Epithelial cell of esophagus (primary cell): ENCODE data around the gene ZNF276.
"Not testable (repeated sequence)": the region's sequence is repeated elsewhere in the genome, so short reads cannot be mapped to it uniquely, and the experiment has no call there.

Experiments
- DNase-seq: peaks from one replicate; pipeline ENCODE4 v3.0.0; 2010; ENCODE audit warnings: low read depth
- H3K4me3 ChIP-seq: 2 replicates; pipeline ENCODE4 v1.5.1; 2011; ENCODE audit warnings: mild to moderate bottlenecking, low read length, control low read depth
- CTCF ChIP-seq: IDR thresholded peaks from 2 replicates; pipeline ENCODE4 v1.5.1; 2011; ENCODE audit warnings: low read depth, mild to moderate bottlenecking, low read length, control low read depth, inconsistent platforms; ENCODE audit not compliant: insufficient read depth; ENCODE audit errors: missing control alignments

Gene ZNF276

GRCh38 chr16:89687092-89687940 is 34.0 kb upstream of the ZNF276 start:
- TF ChIP-seq CTCF, result no peak
- peak overlapping the region; percentile 79 for H3K4me3 ChIP-seq
- DNase-seq, result peak; percentile 47

DNA sequence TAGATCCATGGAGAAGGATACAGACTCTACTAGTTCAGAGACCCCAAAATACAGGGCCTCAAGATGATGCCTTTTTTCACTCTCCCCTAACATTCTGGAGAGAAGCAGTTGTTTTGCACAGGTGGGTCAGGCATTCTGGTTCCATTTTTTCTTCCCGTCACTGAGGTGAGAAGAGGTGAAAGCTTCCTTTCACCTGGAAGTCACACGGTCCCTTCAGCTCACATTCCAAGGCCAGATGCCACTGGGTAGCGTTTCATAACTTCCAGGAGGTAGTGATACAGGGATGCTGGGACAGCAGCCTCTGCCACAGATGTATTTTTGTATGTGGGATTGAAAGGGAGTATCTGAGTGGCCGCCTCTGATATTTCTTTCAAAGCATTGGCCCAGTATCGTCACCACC is 32.9 kb upstream of the ZNF276 start:
- no peak for DNase-seq
- H3K4me3 ChIP-seq, result no peak overlapping the region
- no peak for TF ChIP-seq CTCF

DNA sequence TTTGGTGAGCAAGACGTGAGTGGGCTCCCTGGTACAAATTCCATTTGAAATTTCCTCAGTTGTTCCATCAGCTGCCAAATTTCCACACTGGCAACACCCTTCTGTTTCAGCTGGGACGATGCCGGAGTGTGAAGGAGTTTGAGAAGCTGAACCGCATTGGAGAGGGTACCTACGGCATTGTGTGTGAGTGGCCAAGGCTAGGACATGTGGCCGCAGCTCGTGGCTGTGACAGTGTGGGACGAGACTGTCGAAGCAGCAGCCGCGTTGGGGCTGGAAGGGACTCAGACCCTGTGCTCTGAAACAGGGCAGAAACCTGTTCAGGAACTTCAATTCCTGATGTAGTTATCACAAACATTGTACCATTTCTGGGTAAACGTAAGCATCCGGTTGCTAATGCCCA is 32.2 kb upstream of the ZNF276 start:
- no peak for DNase-seq
- no peak for TF ChIP-seq CTCF
- no peak overlapping the region for H3K4me3 ChIP-seq

GRCh38 chr16:89689621-89690020 is 31.7 kb upstream of the ZNF276 start:
- DNase-seq, result not testable (repeated sequence)

DNA sequence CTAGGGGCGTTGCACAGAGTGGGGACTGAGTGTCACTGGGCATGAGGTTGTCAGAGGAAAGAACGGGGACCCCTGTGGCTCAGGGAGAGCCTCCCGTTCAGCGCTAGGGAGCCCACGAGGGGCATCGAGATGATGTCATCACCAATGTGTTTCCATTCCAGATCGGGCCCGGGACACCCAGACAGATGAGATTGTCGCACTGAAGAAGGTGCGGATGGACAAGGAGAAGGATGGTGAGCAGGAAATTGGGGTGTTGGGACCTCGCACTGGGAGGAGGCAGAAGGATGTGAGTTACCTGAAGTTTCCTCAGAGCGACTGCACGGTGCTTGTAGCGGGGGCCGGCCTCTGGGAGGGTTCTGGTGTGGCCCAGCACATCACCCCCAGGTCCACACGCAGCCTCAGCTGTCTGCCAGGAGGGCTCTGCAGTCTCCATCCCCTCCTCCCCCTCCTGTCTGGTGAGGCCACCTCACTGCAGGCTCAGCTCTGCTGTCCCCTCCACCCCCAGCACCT is 30.9 kb upstream of the ZNF276 start:
- no peak for DNase-seq
- no peak for TF ChIP-seq CTCF
- H3K4me3 ChIP-seq, result no peak overlapping the region

More at GRCh38 chr16:89689621-89690020, 31.7 kb upstream of the ZNF276 start:
- H3K4me3 ChIP-seq, result not testable (repeated sequence)

DNA sequence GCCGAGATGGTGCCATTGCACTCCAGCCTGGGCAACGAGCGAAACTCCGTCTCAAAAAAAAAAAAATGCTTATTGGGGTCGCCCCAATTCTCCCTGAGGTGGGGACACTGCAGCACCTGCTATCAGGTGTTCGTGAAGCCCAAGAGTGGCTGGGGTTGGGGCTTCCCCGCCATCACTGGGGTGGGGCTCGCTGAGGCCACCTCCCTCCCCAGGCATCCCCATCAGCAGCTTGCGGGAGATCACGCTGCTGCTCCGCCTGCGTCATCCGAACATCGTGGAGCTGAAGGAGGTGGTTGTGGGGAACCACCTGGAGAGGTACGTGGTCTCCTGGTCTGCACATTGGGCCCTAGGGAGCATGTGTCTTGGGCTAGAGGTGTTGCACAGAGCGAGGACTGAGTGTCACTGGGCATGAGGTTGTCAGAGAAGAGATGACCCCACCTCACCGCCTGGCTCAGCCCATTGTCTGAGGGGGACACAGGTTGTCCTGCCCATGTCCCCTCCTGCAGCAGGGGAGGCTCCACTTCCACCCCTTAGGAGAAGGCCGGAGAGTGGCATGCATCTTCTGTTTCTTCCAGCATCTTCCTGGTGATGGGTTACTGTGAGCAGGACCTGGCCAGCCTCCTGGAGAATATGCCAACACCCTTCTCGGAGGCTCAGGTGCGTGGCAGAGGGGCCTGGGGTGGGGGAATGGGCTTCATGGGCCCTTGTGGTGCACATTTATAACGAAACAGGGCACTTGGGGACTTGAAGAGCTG is 29.9 kb upstream of the ZNF276 start:
- no peak for DNase-seq
- no peak for TF ChIP-seq CTCF
- no peak overlapping the region for H3K4me3 ChIP-seq

DNA sequence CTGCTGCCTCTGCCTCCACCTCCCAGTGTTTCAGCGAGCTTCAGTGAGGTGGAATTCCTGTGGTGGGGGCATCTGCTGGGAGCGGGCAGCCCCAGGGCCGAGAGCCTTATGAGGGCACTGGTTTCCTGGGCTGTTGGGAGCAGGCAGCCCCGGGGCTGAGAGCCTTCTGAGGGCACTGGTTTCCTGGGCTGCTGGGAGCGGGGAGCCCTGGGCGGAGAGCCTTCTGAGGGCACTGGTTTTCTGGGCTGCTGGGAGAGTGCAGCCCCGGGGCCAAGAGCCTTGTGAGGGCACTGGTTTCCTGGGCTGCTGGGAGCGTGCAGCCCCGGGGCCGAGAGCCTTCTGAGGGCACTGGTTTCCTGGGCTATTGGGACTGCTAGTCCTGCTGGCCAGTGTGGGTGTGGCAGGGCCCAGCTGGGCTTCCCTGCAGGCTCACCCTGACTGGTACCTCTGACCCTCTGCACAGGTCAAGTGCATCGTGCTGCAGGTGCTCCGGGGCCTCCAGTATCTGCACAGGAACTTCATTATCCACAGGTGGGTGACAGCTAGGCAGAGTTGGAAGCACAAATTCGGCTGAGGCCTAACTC is 29.3 kb upstream of the ZNF276 start:
- no peak for TF ChIP-seq CTCF
- no peak for DNase-seq
- H3K4me3 ChIP-seq, result no peak overlapping the region
